GM23248 (cell line): Measurements from ENCODE around the gene SNRPA.
"Not testable (repeated sequence)": the region's sequence is repeated elsewhere in the genome, so short reads cannot be mapped to it uniquely, and the experiment has no call there.

Experiments used
- EZH2 ChIP-seq: fragments of 200-600 bp; sonication (generic); IDR thresholded peaks from 2 replicates; pipeline ENCODE4 v1.6.1; 2018; ENCODE audit warnings: antibody characterized with exemption, mild to moderate bottlenecking; ENCODE audit not compliant: insufficient read depth, poor library complexity, severe bottlenecking
- EZH2phosphoT487 ChIP-seq: fragments of 200-600 bp; sonication (generic); IDR thresholded peaks from 2 replicates; pipeline ENCODE4 v1.6.1; 2018; ENCODE audit warnings: antibody characterized with exemption, moderate library complexity, mild to moderate bottlenecking, low read depth; ENCODE audit not compliant: insufficient read depth

- not testable (repeated sequence) for TF ChIP-seq EZH2, EZH2phosphoT487
Measured at GRCh38 chr19:40732304-40732703, 18.7 kb upstream of the SNRPA start.
